Measurements from ENCODE around the gene UGGT2.
"Not testable (repeated sequence)": the region's sequence is repeated elsewhere in the genome, so short reads cannot be mapped to it uniquely, and the experiment has no call there.

Gene UGGT2

DNA sequence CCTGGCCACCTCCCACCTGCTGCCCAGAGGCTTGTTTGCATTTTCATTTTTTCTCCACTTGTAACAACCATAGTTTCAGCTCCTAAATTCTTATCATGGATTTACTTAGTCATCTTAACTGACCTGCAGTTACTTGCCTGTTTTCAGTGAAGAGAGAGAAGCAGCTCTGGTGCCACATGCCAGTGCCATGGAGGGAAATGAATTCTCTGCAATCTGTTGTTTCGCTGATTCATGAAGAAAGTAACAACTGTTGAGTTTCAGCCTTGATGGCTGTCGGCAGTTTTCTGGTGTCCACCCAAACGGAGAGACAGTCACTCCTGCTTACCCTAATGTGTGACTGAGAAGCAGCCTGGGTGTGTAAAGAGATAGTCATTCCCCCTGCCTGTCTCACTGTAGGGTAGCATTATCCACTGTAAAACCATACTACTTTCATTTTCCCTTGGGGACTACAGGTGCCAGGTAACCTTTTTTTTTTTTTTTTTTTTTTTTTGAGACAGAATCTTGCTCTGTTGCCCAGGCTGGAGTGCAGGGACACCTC lies 260.1 kb downstream of the UGGT2 start:
- DNase-seq: no peak

GRCh38 chr13:95791084-95791722 lies 262.0 kb downstream of the UGGT2 start:
- DNase-seq: no peak

- not testable (repeated sequence) for DNase-seq
These were observed 263.9 kb downstream of the UGGT2 start for GRCh38 chr13:95789315-95789714.

- no peak for DNase-seq
These were observed 265.1 kb downstream of the UGGT2 start for GRCh38 chr13:95788100-95788463.

DNA sequence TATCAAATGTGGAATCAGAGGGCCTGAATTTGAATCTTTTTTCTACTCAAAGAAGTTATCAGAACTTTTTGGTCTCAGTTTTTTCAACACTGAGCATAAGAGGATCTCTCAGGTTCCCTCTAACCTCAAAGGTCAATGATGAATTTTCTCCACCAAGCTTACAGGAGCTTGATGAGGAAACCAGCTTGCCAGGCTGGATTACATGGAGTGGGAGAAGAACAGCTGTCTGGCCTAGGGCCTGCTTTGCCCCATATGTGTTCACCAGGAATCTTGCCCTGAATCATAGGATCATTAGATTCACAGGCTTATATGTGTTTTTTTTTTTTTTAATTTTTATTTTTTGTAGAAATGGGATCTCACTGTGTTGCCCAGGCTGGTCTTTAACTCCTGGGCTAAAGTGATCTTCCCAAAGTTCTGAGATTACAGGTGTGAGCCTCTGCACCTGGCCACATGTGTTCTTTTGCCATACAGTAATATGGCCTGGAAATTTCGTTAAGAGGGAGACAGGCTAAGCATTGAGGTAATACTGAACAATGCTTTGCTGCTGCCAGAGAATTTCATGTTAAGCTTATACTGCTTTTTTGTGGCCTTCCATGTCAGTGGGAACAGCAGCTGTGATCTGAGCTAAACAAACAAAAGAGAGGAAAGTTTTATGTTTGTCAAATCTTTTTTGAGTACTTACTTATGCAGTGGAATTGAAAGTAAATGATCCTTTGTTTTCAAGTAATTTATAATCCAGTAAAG lies 265.7 kb downstream of the UGGT2 start:
- DNase-seq: no peak

DNA sequence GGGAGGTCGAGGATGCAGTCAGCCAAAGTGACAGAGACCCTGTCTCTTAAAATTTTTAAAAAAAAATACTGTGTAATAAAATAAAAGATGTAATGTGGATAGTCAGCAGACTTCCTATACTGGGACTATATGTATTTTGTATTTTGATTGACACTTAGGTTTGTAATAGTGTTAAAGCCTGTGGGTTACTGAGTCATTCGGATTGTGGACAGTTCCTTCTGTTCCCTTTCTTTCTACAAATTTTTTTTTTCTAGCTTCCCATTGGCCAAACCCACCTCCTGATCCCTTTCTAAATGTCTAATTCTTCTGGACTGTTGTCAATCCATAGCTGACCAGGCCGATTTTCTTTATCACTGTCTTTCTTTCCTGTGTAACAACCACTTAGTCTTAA lies 268.3 kb downstream of the UGGT2 start:
- DNase-seq: no peak

DNA sequence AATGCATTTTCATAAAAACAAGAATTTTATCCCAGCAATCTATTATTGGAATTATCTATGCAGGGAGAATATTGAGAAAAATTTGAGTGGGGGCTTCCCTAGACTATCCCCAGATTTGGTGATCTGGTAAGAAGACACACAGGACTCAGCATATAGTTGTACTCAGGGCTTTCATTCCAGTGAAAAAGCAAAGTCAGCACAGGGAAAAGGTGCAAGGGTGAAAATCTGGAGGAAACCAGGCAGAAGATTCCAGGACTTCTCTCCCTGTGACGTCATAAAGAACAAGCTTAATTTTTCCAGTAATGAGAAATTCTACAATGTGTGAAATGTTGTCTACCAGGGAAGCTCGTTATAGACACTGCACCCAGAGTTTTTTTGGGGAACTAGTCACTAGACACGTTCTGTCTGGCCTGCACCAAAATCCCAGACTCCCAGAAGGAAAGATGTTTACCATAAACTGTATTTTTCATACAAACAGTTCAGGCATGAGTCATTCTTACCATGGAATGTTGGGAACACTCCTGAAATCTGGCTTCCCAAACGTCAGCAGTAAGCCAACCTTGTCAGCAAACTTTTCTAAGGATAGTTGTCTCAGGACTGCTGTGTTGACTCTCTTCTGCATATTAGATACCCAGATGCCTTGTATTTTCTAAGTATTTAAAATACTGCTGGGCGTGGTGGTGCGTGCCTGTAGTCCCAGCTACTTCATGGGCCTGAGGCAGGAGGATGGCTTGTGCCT lies 268.9 kb downstream of the UGGT2 start:
- no peak for DNase-seq

- no peak for DNase-seq
These were observed 269.5 kb downstream of the UGGT2 start for GRCh38 chr13:95783747-95784146.

DNA sequence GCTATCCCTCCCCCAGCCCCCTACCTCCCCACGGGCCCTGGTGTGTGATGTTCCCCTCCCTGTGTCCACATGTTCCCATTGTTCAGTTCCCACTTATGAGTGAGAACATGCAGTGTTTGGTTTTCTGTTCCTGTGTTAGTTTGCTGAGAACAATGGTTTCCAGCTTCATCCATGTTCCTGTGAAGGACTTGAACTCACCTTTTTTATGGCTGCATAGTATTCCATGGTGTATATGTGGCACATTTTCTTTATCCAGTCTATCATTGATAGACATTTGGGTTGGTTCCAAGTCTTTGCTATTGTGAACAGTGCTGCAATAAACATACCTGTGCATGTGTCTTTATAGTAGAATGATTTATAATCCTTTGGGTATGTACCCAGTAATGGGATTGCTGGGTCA lies 271.3 kb downstream of the UGGT2 start:
- DNase-seq: not testable (repeated sequence)

GRCh38 chr13:95781016-95781415 lies 272.2 kb downstream of the UGGT2 start:
- no peak for DNase-seq

DNA sequence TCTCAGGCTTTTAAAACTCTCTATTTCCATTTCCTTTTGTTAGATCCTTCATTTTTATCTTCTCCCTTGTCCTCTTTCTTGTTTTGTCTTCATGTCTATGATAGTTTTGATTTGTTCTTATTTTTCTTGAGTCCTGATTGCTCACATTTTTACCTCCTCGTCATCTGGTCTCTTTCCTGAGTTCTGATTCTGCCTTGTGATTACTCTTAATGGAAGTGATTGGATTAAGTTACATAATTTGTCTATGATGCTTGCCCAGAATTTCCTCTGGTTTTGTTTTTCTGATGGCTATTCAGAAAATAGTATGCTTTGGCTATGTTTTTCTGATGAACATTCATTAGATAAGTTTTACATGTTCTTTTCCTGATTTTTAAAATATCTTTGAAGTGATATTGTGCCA lies 273.7 kb downstream of the UGGT2 start:
- DNase-seq: no peak

DNA sequence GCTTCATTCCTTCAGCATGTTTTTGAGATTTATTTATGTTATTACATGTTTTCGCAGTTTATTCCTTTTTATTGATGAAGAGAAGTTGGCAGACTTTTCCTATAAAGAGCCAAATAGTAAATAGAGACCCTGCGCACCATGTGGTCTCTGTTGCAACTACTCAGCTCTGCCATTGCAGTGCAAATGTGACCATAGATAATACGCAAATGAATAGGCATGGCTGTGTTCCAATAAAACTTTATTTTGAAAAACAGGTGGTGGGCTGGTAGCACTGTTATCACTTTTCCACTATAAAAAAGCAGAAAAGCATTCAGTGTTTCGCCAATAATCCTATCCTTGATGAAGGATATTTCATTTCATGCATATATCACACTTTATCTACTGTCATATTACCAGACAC lies 281.3 kb downstream of the UGGT2 start:
- DNase-seq: no peak

GRCh38 chr13:95763601-95764000 lies 289.6 kb downstream of the UGGT2 start:
- DNase-seq: no peak

- not testable (repeated sequence) for DNase-seq
These were observed 290.6 kb downstream of the UGGT2 start for GRCh38 chr13:95762626-95763025.

GRCh38 chr13:95756072-95756471 lies 297.1 kb downstream of the UGGT2 start:
- no peak for DNase-seq

GRCh38 chr13:95754069-95754468 lies 299.1 kb downstream of the UGGT2 start:
- no peak for DNase-seq

- no peak for DNase-seq
These were observed 300.5 kb downstream of the UGGT2 start for GRCh38 chr13:95752677-95753076.

Measured in NCI-H69 (cell line).